ENCODE results near the gene SLC8A1.

The SLC8A1 gene

GRCh38 chr2:40386177-40386576 lies 65.7 kb downstream of the SLC8A1 start:
- DNase-seq (ENCODE audit: low read depth in 2 of 2): no peak

GRCh38 chr2:40384714-40385113 lies 67.2 kb downstream of the SLC8A1 start:
- DNase-seq (ENCODE audit: low read depth in 2 of 2): no peak

GRCh38 chr2:40384233-40384632 lies 67.7 kb downstream of the SLC8A1 start:
- DNase-seq (ENCODE audit: low read depth in 2 of 2): no peak

GRCh38 chr2:40380721-40381120 lies 71.2 kb downstream of the SLC8A1 start:
- DNase-seq (ENCODE audit: low read depth in 2 of 2): no peak

- DNase-seq (ENCODE audit: low read depth in 2 of 2): no peak
Observed at GRCh38 chr2:40380041-40380440, 71.8 kb downstream of the SLC8A1 start.

- DNase-seq (ENCODE audit: low read depth in 2 of 2): no peak
Observed at GRCh38 chr2:40374543-40375240, 77.2 kb downstream of the SLC8A1 start.

- no peak for DNase-seq (ENCODE audit: low read depth in 2 of 2)
Observed at GRCh38 chr2:40373111-40373510, 78.8 kb downstream of the SLC8A1 start.

- DNase-seq (ENCODE audit: low read depth in 2 of 2): no peak
Observed at GRCh38 chr2:40372283-40372985, 79.5 kb downstream of the SLC8A1 start.

- no peak for DNase-seq (ENCODE audit: low read depth in 2 of 2)
Observed at GRCh38 chr2:40371525-40372282, 80.2 kb downstream of the SLC8A1 start.

- no peak for DNase-seq (ENCODE audit: low read depth in 2 of 2)
Observed at GRCh38 chr2:40370007-40370395, 81.9 kb downstream of the SLC8A1 start.

- no peak for DNase-seq (ENCODE audit: low read depth in 2 of 2)
Observed at GRCh38 chr2:40369267-40370006, 82.5 kb downstream of the SLC8A1 start.

GRCh38 chr2:40367652-40368051 lies 84.2 kb downstream of the SLC8A1 start:
- DNase-seq (ENCODE audit: low read depth in 2 of 2): no peak

GRCh38 chr2:40367032-40367431 lies 84.9 kb downstream of the SLC8A1 start:
- DNase-seq (ENCODE audit: low read depth in 2 of 2): no peak

GRCh38 chr2:40364151-40364874 lies 87.6 kb downstream of the SLC8A1 start:
- no peak for DNase-seq (ENCODE audit: low read depth in 2 of 2)

- DNase-seq (ENCODE audit: low read depth in 2 of 2): no peak
Observed at GRCh38 chr2:40363631-40364030, 88.3 kb downstream of the SLC8A1 start.

GRCh38 chr2:40363231-40363630 lies 88.7 kb downstream of the SLC8A1 start:
- no peak for DNase-seq (ENCODE audit: low read depth in 2 of 2)

GRCh38 chr2:40361478-40361877 lies 90.4 kb downstream of the SLC8A1 start:
- no peak for DNase-seq (ENCODE audit: low read depth in 2 of 2)

GRCh38 chr2:40360652-40361051 lies 91.2 kb downstream of the SLC8A1 start:
- no peak for DNase-seq (ENCODE audit: low read depth in 2 of 2)

GRCh38 chr2:40359811-40360210 lies 92.1 kb downstream of the SLC8A1 start:
- no peak for DNase-seq (ENCODE audit: low read depth in 2 of 2)

- DNase-seq (ENCODE audit: low read depth in 2 of 2): no peak
Observed at GRCh38 chr2:40358783-40359182, 93.1 kb downstream of the SLC8A1 start.

GRCh38 chr2:40357667-40358066 lies 94.2 kb downstream of the SLC8A1 start:
- DNase-seq (ENCODE audit: low read depth in 2 of 2): no peak

Data from stimulated activated CD4-positive, alpha-beta T cell treated with anti-CD3 and anti-CD28 coated beads, Interleukin-1b, Interleukin-23, amount 100 ng/mL, for 4 hours (primary cell).